ENCODE results near the gene ATAD3B.
"Not testable (repeated sequence)": the region's sequence is repeated elsewhere in the genome, so short reads cannot be mapped to it uniquely, and the experiment has no call there.

DNA sequence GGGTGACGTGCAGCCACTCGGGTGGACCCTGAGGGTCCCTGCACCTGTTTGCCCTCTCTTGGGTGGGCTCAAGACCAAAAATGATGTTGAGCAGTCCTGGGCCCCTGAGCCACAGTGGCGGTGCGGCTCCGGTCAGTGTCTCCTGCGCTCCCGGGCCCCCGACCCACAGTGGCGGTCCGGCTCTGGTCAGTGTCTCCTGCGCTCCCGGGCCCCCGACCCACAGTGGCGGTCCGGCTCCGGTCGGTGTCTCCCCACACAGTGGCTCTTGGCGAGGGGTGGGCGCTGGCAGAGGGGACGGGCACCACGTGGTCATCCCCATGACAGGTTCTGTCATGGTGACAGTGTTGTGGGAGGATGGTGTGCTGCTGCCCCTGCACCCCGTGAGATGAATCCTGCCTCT lies 22.7 kb downstream of the ATAD3B start:
- TF ChIP-seq, protein P1, sequence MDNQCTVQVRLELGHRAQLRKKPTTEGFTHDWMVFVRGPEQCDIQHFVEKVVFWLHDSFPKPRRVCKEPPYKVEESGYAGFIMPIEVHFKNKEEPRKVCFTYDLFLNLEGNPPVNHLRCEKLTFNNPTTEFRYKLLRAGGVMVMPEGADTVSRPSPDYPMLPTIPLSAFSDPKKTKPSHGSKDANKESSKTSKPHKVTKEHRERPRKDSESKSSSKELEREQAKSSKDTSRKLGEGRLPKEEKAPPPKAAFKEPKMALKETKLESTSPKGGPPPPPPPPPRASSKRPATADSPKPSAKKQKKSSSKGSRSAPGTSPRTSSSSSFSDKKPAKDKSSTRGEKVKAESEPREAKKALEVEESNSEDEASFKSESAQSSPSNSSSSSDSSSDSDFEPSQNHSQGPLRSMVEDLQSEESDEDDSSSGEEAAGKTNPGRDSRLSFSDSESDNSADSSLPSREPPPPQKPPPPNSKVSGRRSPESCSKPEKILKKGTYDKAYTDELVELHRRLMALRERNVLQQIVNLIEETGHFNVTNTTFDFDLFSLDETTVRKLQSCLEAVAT (IDR thresholded peaks at IDR 0.05): not testable (repeated sequence)
- TF ChIP-seq FOXM1 (IDR thresholded peaks at IDR 0.05; ENCODE audit: low read depth, low read length); SREBF1 (IDR thresholded peaks at IDR 0.05; ENCODE audit: low read length); TAF1 (IDR thresholded peaks at IDR 0.05; ENCODE audit: borderline replicate concordance, low read depth, low read length); SRF (IDR thresholded peaks at IDR 0.05; ENCODE audit: low read depth in 2 of 2, low read length in 2 of 2); CHD4 (IDR thresholded peaks at IDR 0.05); POLR2A (IDR thresholded peaks at IDR 0.05; ENCODE audit: low read depth, low read length); CEBPB (IDR thresholded peaks at IDR 0.05; ENCODE audit: borderline replicate concordance in 1 of 2, low read depth in 2 of 2, low read length in 2 of 2): not testable (repeated sequence)
- TF ChIP-seq, protein P2, sequence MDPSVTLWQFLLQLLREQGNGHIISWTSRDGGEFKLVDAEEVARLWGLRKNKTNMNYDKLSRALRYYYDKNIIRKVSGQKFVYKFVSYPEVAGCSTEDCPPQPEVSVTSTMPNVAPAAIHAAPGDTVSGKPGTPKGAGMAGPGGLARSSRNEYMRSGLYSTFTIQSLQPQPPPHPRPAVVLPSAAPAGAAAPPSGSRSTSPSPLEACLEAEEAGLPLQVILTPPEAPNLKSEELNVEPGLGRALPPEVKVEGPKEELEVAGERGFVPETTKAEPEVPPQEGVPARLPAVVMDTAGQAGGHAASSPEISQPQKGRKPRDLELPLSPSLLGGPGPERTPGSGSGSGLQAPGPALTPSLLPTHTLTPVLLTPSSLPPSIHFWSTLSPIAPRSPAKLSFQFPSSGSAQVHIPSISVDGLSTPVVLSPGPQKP (IDR thresholded peaks at IDR 0.05; ENCODE audit: low read depth, low read length): not testable (repeated sequence)
- TF ChIP-seq, protein P3, sequence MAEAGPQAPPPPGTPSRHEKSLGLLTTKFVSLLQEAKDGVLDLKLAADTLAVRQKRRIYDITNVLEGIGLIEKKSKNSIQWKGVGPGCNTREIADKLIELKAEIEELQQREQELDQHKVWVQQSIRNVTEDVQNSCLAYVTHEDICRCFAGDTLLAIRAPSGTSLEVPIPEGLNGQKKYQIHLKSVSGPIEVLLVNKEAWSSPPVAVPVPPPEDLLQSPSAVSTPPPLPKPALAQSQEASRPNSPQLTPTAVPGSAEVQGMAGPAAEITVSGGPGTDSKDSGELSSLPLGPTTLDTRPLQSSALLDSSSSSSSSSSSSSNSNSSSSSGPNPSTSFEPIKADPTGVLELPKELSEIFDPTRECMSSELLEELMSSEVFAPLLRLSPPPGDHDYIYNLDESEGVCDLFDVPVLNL (IDR thresholded peaks at IDR 0.05; ENCODE audit: low read depth, low read length): not testable (repeated sequence)
- TF ChIP-seq, protein P4, sequence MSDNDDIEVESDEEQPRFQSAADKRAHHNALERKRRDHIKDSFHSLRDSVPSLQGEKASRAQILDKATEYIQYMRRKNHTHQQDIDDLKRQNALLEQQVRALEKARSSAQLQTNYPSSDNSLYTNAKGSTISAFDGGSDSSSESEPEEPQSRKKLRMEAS (IDR thresholded peaks at IDR 0.05; ENCODE audit: low read depth, low read length): not testable (repeated sequence)
